ENCODE measurements around the gene KMT2A.

- TF ChIP-seq, protein P1, sequence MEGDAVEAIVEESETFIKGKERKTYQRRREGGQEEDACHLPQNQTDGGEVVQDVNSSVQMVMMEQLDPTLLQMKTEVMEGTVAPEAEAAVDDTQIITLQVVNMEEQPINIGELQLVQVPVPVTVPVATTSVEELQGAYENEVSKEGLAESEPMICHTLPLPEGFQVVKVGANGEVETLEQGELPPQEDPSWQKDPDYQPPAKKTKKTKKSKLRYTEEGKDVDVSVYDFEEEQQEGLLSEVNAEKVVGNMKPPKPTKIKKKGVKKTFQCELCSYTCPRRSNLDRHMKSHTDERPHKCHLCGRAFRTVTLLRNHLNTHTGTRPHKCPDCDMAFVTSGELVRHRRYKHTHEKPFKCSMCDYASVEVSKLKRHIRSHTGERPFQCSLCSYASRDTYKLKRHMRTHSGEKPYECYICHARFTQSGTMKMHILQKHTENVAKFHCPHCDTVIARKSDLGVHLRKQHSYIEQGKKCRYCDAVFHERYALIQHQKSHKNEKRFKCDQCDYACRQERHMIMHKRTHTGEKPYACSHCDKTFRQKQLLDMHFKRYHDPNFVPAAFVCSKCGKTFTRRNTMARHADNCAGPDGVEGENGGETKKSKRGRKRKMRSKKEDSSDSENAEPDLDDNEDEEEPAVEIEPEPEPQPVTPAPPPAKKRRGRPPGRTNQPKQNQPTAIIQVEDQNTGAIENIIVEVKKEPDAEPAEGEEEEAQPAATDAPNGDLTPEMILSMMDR (IDR thresholded peaks at IDR 0.05): no peak
- no peak for TF ChIP-seq EZH2 (IDR thresholded peaks at IDR 0.05)
- no peak for TF ChIP-seq EZH2phosphoT487 (IDR thresholded peaks at IDR 0.05)
These were observed 138.3 kb downstream of the KMT2A start for GRCh38 chr11:118574636-118575035.
